Activated effector memory CD4-positive, alpha-beta T cell treated with anti-CD3 and anti-CD28 coated beads, Interleukin-2, amount 50 U/mL, for 16 hours (primary cell): ENCODE results near the gene DGLUCY.
"Not testable (repeated sequence)": the region's sequence is repeated elsewhere in the genome, so short reads cannot be mapped to it uniquely, and the experiment has no call there.

Source experiments
- DNase-seq: peaks from one replicate; pipeline ENCODE4 v3.0.0-alpha.2; 2020

DGLUCY gene

DNA sequence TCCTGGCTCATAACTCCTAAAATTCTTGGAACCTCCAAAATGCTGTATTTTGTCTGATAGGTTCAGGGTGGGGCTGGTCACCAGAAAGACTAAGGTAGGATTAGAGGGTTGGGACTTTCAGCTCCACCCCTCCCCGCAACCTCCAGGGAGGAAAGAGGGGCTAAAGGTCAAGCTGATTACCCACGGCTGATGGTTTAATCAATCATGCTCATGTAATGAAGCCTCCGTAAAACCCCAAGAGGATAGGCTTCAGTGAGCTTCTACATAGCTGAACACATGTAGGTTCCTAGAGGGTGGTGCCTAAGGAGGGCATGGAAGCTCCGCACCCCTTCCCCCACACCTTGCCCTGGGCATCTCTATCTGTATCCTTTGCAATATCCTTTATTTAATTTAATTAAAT, 60.0 kb downstream of the DGLUCY start:
- DNase-seq = no peak

- no peak for DNase-seq
Measured at GRCh38 chr14:91175291-91176201, 61.7 kb downstream of the DGLUCY start.

DNA sequence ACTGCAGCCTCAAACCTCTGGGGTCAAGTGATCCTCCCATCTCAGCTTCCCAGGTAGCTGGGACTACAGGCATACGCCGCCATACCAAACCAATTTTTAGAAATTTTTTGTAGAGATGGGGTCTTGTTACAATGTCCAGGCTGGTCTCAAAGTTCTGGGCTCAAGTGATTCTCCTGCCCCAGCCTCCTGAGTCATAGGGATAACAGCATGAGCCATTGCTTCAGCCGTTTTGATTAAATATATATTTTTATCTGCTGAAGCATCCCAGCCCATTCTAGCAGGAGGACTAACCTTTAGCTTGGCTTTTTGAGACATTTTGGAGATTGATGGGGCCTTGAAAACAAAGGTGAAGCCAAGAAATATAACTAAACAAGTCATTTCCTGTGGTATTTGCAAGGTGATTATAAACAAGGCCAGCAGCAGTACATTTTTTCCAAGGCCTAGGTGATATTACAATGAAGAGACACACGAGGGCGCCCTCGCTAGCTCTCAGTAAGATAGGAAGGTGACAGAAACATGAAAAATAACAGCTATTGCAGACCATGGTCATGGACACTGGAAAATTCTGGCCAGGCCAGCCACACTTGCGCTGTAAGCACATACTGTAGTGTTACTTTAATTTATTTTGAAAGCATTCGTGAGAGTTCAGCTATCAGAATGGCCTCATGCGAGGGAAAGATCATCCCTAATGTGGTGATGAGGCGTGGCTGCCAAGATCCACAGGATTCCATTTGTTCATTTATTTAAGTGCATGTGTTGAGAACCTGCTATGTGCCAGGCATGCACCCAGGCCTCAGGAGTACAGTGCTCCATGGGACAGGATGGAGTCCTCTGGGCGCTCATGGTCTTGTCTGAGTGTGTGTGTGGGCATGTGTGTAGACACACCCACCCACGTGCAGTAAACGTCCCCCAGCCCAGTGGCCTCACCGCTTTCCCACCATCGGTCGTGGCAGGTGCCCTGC, 63.5 kb downstream of the DGLUCY start:
- DNase-seq = peak; percentile 86

GRCh38 chr14:91180611-91181010, 66.7 kb downstream of the DGLUCY start:
- no peak for DNase-seq

GRCh38 chr14:91182753-91183152, 68.9 kb downstream of the DGLUCY start:
- not testable (repeated sequence) for DNase-seq

GRCh38 chr14:91184559-91184958, 70.7 kb downstream of the DGLUCY start:
- no peak for DNase-seq

DNA sequence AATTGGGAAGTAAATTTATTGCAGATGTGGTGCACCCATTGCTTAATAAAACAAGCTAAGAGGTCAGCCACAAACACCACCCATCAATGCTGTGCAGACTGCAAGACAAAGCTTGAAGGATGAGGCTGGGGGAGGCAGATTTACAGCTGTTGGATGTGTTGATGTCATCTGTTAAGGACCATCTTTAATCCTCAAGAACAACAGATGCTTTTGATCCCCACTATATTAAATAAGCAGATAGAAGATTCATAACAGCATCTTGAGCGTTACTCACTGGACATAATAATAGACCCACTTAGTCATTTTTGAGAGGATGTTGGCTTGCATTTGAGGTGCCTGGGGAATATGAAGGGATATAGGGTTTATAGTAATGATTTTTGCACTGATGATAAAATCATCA, 71.8 kb downstream of the DGLUCY start:
- DNase-seq = no peak

DNA sequence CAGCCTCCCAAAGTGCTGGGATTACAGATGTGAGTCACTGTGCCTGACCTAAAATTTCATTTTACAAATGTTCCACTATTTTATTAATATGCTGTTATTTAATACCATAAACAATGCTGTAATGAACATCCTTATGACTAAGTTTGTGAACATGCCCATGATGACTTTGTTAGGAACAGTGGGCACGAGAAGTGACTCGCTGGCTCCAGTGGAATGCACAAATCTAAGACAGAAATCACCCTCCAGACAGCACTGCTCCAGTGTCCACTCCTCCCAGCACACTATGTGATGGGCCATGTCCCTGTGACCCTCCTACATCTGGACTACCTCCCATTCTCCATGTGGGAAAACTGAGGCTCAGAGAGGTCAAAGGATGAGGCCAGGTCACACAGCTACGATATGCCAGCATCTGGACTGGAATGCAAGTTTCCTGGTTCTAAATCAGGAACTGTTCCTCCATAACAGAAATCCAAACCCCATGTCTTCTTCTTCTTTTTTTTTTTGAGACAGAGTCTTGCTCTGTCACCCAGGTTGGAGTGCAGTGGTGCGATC, 72.7 kb downstream of the DGLUCY start:
- DNase-seq = no peak

GRCh38 chr14:91187271-91187670, 73.4 kb downstream of the DGLUCY start:
- no peak for DNase-seq

GRCh38 chr14:91190853-91191252, 77.0 kb downstream of the DGLUCY start:
- no peak for DNase-seq

GRCh38 chr14:91193069-91193468, 79.2 kb downstream of the DGLUCY start:
- no peak for DNase-seq

- DNase-seq = no peak
Measured at GRCh38 chr14:91195881-91196280, 82.0 kb downstream of the DGLUCY start.

- DNase-seq = no peak
Measured at GRCh38 chr14:91197631-91198030, 83.8 kb downstream of the DGLUCY start.

- DNase-seq = not testable (repeated sequence)
Measured at GRCh38 chr14:91200802-91201201, 86.9 kb downstream of the DGLUCY start.

DNA sequence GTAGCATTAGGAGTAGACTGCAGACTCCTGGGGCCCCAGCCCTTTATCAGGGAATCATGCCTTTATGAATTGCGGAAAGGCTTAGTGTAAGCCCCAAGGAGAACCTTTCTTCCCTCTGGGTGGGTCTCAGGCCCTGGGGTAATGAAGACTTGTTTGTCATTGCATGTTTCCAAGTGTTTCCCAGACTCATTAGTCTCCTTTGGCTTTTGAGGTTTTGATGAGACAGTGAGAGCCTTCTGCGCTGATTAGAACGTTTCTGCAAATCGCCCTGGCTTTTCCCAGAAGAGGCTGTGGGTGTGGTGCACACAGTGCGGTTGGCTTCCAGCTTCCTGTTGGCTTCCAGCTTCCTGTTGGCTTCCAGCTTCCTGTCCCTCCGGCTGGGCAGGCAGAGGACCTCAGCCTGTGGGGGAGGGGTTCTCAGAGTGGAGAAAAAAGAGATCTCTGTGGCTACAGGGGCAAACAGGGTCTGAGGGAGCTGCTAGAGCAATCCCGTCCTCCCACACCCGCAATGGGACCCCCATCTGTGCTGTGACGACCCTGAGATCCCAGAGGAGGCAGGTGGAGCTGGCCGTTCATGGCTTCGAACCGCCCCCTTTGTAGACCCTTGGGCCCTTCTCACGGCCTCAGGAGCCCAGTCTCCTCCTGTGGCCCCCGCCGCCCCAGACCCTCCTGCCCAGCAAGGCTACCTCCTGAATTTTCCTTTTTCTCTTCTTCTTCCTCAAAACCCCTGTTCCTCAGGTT, 88.5 kb downstream of the DGLUCY start:
- DNase-seq = no peak

- DNase-seq = no peak
Measured at GRCh38 chr14:91204657-91205056, 90.8 kb downstream of the DGLUCY start.

- no peak for DNase-seq
Measured at GRCh38 chr14:91205459-91205858, 91.6 kb downstream of the DGLUCY start.

DNA sequence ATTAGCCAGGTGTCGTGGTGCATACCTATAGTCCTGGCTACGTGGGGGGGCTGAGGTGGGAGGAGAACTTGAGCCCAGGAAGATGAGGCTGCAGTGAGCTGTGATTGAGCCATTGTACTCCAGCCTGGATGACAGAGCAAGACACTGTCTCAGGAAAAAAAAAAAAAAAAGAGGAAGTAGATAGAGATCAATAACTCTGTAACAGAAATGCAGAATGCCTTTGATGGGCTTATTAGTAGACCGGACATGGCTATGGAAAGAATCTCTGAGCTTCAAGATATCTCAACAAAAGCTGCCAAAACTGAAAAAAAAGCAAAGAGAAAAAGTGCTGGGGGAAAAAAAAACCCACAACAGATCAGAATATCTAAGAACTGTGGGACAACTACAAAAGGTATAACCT, 93.1 kb downstream of the DGLUCY start:
- DNase-seq = no peak

- no peak for DNase-seq
Measured at GRCh38 chr14:91211017-91211416, 97.1 kb downstream of the DGLUCY start.

DNA sequence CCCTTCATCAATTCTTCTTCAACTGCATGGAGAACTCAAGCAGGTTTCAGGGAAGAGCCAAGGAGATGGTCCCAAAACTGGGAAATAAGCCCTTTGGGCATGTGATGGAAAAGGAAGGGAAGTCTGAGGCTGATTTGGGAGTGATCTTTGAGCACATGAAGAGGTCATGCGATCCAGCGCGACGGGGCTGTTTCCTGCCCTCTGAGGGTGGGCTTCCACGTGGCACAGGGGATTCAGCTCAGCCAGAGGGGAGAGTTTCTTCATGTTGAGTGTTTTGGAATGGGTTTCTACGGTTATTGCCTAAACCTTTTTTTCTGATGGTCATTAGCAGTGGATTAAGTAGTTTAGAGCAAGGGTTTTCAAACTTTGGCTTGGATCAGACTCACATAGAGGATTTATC, 100.4 kb downstream of the DGLUCY start:
- DNase-seq = no peak

DNA sequence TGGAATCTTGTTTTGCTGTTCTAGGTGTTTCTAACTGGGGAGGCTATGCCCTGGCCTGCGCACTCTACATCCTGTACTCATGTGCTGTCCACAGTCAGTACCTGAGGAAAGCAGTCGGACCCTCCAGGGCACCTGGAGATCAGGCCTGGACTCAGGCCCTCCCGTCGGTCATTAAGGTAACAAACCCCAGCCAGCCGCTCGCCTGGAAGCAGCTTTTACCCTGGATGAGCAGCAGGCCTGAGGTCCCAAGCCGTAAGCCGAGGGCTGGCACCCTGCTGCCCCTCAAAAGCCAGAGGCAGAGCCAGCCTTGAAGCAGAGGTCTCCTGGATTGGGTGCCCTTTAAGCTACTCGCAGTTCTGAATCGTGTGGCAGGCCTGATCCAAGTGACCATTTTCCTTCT, 101.5 kb downstream of the DGLUCY start:
- no peak for DNase-seq

DNA sequence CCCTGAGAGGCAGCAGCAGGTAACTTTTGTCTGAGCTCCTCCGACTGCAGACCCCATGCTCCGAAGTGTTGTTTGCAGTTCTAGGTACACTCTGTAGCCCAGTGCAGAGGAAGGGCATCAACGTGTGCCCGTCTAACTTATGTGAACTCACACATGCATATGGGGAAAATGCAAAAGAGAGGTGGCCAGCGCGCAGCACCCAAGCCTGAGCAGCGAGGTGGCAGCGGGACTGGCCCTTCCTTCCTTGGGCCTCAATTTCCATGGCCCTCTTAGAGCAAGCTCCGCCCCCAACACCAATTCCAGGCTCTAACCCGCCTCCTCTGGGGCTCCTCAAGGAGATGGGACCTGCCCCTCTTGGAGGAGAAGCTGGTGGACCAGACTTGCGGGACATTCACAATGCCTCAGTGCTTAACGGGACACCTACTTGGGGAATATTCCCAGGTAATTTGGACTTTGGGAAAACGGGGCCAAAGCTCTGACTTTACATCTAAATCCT, 102.9 kb downstream of the DGLUCY start:
- no peak for DNase-seq
